GM12875 (cell line): Measurements from ENCODE around the gene SLMAP.

Source experiments
- H3K4me3 ChIP-seq: one replicate; pipeline ENCODE4 v1.5.1; 2011; ENCODE audit warnings: low read depth, low read length, control low read depth
- CTCF ChIP-seq: IDR thresholded peaks from 2 replicates; pipeline ENCODE4 v1.5.1; 2011; ENCODE audit warnings: low read depth, mild to moderate bottlenecking, control low read depth, inconsistent platforms, low read length, moderate library complexity, borderline replicate concordance; ENCODE audit not compliant: insufficient read depth

Gene SLMAP

GRCh38 chr3:57937092-57937491 is 181.0 kb downstream of the SLMAP start:
- H3K4me3 ChIP-seq: no peak overlapping the region
- TF ChIP-seq CTCF: no peak

DNA sequence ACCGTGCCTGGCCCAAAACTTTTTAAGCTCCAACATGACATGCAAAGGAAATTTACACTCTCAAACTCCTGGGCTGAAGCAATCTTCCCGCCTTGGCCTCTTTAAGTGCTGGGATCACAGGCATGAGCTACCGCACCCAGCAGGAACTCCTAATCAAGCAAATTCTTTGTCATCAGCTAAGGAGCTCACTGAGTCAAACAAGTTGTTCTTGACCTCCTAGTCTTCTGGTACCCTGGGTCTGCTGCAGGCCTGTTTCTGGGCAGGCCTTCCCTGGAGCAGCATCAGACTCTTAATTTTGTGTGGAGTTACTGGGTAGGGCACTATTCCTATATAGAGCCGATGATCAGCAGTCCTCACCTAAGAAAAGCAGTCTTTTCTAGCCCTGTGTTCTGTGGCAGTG is 183.7 kb downstream of the SLMAP start:
- no peak for TF ChIP-seq CTCF
- H3K4me3 ChIP-seq: no peak overlapping the region

GRCh38 chr3:57942388-57942787 is 186.3 kb downstream of the SLMAP start:
- H3K4me3 ChIP-seq: no peak overlapping the region
- no peak for TF ChIP-seq CTCF

DNA sequence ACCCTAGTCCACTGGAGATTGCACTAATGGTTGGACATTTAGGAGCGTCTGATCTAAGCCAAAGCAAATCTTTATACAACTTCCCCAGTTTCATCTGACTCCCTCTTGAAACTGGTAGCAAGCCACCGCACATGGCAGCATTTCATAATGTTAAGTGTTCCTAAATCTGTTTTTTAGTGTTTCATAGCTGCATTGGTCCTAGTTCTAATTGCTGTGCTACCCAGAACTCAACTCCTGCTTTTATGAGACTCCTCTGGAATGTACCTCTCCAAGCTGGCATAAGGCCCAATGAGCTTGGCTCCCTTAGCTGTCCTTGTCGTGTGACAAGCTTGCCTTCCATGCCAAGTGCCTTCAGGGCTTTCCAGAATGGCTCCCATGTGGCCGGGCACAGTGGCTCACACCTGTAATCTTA is 186.8 kb downstream of the SLMAP start:
- TF ChIP-seq CTCF: no peak

DNA sequence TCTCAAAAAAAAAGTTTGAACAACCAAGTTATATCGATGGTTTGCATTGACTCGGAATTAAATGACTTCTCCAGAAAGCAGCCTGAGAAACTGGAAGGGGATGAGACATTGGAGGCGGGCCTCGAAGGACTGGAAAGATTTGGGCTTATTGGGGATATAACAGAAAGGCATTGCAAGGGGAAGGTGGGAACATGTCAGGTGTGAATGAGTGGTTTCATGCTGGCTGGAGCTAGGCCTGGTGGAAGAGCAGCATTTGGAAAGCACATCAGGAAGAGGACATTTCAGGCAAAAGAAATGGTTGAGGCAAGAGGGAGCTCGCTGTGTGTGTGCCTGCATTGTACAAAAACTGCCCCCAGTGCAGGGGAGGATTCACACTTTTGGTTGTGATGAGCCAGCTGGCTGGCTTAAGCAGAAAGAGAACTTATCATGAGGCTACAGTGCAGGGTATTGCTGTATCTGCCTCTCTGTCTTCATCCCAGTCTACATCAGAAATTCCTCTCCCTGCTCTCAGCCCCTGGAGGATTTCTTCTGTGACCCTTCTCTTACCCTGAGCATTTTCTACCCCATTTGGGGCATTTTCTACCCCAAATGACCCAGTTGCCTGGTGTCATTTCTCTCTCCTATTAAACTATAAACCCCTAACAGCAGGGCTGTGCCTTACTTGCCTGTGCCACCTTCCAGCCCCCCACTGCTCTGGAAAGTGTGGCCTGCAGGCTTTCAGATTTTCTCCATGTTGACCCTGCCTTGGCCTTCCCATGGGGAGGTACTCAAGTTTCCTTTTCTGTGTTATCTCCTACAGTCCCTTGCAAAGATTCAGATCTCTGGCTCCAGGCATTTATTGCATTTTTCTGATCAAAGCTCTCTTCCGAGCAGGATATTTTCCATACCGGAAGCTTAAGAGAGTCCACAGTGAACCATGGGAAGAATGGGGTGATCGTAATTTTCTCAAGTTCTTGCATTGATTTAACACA is 187.7 kb downstream of the SLMAP start:
- no peak for TF ChIP-seq CTCF
- H3K4me3 ChIP-seq: no peak overlapping the region

More for the DNA sequence above, 186.8 kb downstream of the SLMAP start:
- H3K4me3 ChIP-seq: no peak overlapping the region

- TF ChIP-seq CTCF: no peak
- no peak overlapping the region for H3K4me3 ChIP-seq
Observed at GRCh38 chr3:57946970-57947381, 190.9 kb downstream of the SLMAP start.
